ENCODE measurements around the gene FGF21.

GRCh38 chr19:48716562-48717291, 38.6 kb upstream of the FGF21 start:
- TF ChIP-seq POLR2A (IDR thresholded peaks at IDR 0.05; ENCODE audit: extremely low read depth, insufficient read length) = no peak
- TF ChIP-seq CTCF (IDR thresholded peaks at IDR 0.05; ENCODE audit: low read depth, low read length) = no peak
- TF ChIP-seq MAX (IDR thresholded peaks at IDR 0.05; ENCODE audit: low read depth, low read length) = no peak
- TF ChIP-seq MYC (IDR thresholded peaks at IDR 0.05; ENCODE audit: low read depth, low read length) = no peak
